Measurements from ENCODE around the gene LRRK1.

The LRRK1 gene

DNA sequence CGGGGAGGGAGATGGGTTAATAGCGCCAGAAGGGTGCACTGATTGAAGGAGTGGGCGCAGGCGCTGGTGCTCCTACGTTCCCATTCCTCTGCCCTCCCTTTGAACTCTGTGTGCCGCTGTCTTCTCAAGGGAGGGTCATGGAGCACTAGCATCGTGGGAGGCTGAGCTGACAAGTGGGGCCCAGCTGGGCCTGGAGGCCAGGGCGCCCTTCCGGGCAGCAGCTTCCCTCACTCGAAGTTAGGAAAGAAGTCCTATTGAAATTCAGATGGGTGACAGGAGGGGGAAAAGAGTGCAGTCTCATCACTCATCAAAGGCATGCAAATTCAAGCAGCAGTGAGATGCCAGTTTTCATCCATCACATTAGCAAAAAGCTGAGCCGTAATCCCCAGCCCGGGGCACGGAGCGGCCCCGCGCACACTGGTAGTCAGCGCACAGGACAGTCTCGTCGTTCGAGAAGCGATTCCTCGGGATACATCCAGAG, 128.2 kb downstream of the LRRK1 start:
- no peak for DNase-seq

DNA sequence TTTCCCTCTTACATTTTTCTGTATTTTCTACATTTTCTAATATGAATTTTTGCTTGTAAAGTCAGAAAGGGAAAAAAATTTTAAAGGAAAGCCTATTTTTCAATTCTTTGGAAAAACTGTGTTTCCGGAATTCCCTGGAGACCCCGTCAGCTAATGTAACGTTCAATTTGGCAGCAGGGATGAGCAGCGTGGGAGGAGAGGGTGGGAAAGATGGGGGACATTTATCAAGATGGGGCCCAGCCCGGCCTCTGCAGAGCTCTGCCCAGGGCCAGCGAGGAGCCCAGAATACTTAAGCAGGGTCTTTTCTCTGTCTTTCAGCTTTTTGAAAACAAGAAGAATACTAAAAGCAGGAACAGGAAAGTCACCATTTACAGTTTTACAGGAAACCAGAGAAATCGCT, 129.0 kb downstream of the LRRK1 start:
- DNase-seq: no peak

DNA sequence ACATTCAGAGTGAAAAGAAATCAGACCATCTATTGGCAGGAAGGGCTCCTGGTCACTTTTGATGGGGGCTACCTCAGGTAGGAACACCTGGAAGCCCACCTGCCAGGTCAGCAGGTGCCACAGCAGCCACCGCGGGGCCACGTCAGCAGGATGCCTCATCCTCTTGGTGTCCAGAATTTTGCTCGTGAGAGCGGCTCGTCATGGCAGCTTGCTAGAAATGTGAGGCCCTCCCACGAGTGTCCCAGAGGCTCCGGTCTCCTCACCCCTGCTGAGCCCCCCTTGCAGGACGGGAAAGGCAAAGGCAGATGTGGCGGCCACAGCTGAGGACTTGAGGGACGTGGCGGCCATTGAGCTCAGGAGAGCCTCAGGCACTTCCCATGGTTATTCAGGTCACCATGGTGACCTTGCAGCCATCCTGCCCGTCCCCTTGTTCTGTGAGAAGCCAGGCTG, 129.4 kb downstream of the LRRK1 start:
- no peak for DNase-seq

DNA sequence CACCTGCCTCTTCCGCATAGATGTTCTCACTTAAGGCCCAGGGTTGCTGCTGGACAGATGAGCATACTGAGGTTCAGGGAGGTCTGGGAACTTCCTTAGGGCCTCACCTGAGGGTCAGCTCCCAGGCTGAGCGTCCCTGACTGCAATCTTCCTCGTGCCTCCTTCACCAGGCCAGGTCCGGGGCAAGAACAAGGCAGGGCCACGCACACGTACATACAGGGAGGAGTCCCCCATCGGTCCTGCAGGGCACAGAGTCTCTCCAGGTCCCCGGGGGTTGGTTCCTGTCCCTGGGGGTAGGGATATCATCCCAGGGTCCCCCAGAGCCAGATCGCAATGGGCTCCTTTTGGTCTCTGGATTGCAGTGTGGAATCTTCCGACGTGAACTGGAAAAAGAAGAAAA, 130.1 kb downstream of the LRRK1 start:
- no peak for DNase-seq

DNA sequence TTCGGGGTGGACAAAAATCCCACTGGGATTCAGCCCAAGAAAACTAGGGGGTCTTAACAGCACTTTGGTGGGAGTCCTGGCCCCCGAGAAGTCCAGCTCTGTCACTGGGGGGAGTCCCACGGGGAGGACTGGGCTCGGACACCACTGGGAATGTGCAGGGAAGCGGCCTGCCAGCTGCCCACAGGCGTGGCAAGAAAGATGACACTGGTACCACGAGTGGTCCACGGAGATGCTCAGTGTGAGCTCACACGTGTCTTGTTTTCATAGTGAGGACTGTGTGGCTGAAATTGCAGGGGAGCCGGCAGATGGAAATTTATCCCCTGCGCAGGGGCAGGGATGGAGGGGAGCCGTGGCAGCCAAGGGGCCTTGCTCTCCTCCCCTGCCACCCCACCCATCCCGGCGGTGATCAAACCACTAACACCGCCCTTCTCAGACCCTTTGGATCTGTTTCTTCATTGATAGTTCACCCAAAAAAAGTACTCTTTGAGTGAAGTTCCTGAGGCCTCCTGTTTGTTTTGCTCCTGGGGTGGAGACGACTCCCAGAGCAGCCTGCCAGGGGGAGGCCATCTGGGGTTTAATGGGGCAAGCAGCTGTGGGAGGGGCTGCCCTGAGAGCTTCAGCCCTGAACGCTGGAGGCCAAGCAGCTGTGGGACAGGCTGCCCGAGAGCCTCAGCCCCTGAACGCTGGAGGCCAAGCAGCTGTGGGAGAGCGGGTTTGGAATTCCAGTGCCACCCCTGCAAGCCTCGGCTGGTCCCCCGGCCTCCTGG, 130.9 kb downstream of the LRRK1 start:
- DNase-seq: no peak

DNA sequence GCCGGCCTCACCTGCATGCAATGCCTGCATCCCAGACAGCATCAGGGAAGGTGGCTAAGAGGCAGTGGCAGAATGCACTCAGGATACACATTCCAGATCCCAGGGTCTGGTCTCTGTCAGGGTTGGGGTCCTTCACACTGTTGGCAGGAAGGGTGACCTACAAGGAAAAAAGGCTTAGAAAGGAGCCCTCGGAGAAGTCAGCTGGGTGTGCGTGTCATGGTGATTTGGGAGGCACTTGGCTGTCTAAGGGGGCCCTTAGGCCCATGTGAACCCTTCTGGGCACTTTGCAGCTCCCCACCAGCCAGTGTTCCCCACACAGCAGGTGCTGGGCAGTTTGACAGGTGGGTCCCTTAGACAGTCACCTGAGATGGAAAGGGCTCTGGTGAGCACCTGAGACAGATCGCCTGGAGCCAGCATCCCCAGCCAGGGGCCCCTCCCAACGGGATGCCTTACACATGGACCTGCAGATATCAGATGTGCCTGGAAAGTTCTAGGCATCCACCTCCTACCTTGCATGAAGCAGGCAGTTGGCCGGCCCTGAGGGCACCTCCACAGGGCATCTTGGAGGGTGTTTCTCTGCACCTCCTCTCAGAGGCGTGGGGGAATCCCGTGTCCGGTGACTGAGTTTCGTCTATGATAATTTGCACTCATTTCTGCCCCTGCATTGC, 131.6 kb downstream of the LRRK1 start:
- no peak for DNase-seq

DNA sequence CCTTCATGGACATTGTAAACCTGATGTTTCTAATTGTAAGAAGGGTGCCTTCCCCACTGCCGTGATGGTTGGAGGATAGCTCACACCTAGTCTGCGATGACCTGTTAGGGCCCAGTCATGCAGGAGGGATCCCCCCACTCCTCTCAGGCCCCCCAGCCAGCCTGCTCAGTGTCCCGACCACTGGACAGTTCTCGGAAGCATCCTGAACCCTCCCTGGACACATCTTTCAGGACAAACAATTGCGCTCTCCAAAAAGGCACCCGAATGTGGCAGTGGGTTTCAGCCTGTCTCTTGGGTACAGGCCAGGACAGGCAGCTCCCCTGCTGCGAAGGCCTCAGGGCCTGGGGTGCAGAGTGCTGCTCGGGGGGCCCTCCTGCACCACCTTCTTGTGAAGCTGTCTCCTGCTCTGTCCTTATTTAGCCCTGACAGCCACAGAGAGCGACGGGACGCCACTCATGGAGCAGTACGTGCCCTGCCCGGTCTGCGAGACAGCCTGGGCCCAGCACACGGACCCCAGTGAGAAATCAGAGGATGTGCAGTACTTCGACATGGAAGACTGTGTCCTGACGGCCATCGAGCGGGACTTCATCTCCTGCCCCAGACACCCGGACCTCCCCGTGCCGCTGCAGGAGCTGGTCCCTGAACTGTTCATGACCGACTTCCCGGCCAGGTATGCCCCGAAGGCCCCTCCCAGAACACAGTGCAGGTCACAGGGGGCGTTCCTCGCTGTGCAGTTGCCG, 132.3 kb downstream of the LRRK1 start:
- no peak for DNase-seq

DNA sequence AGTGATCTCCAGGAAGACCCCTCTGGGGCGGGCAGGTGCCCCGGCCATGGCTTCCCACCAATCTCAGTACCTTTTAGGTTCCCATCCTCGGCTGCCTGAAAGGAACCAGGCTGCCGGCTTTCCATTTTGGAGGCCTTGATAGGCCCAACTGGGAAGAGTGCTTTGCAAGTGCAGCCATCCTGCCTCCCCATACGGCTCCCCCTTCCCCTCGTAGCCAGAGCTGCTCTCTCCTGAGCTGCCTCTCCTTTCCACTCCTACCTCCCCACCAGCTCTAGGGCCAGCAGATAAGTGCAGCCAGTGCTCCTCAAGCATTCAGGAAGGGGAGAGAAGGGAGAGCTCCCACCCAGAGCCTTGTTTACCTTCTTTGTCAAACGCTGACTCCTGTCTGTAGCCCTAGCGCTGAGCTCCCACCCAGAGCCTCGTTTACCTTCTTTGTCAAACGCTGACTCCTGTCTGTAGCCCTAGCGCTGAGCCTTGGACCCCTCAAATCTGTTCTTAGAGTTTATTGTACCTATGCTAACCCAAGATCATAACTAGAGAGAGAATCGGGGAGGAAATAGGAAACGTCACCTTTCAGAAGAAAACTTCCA, 133.0 kb downstream of the LRRK1 start:
- DNase-seq: no peak

DNA sequence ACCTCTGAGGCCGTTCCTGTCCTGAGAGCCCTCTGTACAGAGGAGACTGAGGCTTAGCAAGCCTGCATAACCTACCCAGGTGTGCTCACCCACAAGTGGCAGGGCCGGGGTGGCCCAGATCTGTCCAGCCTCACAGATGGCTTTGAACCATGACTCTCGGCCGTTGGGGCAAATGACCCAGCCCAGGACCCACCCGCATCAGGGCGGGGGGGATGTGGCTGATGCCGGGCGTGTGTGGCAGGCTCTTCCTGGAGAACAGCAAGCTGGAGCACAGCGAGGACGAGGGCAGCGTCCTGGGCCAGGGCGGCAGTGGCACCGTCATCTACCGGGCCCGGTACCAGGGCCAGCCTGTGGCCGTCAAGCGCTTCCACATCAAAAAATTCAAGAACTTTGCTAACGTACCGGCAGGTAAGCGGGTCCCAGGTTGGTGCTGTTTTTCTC, 133.5 kb downstream of the LRRK1 start:
- DNase-seq: no peak

DNA sequence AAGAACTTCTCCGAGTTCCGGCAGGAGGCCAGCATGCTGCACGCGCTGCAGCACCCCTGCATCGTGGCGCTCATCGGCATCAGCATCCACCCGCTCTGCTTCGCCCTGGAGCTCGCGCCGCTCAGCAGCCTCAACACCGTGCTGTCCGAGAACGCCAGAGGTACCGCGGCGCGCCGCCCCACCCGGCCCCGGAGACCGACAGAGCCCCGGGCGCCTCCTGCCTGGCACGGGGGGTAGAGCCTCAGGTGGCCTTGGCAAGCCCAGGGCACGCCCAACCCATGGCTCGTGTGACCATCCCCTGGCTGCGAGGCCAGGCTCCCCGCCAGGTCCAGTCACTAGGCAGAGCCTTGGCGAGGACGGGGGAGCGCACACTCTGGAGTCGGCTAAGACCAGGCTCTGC, 134.1 kb downstream of the LRRK1 start:
- DNase-seq: no peak

DNA sequence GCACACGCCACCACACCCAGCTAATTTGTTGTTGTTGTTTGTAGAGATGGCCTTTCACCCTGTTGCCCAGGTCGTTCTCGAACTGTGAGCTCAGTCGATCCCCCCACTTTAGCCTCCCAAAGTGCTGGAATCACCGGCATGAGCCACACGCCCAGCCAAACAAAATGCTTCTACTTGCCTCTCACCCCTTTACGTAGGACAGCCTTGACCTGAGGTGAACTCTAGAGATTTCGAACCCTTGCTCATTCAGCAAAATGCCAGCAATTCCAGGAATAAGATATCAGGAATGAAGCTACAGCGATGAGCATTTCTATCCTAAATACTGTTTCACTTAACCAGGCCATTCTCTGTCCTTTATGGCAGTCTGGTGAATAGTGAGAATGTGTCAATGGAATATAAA, 135.0 kb downstream of the LRRK1 start:
- DNase-seq: no peak

DNA sequence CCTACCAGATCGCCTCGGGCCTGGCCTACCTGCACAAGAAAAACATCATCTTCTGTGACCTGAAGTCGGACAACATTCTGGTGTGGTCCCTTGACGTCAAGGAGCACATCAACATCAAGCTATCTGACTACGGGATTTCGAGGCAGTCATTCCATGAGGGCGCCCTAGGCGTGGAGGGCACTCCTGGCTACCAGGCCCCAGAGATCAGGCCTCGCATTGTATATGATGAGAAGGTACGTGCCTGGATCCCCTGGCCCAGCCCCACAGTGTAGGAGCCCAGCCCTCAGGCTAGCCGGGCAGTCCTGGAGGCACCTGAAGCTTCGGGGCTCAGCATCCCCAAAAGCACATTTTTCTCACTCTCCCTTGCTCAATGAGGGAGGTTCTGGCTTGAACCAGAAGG, 135.8 kb downstream of the LRRK1 start:
- DNase-seq: no peak

DNA sequence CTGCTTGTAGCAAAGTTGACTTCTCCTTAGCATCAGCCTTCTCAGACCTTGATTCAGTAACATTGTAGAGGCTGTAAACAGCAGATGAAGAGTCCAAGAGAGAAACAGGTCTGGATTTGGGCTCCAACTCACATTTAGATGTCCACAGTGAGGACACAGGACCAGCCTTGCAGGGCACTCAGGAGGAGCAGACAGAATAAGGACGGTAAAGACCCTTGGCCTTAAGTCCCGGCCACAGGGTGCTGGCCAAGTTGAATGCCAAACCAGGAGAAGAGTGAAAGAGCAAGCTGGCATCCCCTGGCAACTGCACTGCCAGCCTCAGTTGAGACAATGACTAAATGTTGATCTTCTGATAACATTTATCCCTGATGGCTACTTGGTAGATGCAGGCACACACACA, 136.3 kb downstream of the LRRK1 start:
- no peak for DNase-seq

DNA sequence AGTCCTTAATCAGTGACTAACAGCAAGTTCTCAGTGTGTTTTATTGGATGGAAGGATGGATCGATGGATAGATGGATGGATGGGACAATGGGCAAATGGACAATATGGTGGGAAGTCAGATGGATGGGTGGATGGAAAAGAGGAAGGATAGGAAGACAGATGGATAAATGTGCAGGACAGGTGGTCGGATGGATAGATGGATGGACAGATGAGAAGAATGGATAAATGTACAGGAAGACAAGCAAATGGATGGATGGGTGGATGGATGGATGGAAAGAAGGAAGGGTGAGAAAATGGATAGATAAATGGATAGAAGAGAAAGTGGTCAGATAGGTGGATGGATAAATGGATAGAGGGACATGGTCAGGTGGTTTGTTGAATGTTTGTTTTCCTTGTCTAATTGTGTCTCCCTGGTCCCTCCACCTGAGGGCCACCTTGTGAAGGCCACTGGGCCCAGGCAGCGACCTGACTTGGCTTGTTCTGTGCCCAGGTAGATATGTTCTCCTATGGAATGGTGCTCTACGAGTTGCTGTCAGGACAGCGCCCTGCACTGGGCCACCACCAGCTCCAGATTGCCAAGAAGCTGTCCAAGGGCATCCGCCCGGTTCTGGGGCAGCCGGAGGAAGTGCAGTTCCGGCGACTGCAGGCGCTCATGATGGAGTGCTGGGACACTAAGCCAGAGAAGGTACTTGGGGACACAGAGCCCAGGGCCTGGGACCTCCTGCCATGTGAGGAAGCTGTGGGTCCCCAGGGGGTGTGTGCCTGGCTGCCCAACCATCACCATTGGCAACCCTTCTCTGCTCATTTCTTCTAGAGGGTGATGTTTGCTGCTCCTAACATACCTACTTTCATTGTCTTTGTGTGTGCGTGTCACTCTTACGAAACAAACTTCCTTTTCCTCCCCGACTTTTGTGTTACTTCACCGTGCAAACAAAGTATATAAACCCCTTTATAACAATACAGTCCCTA, 137.5 kb downstream of the LRRK1 start:
- no peak for DNase-seq

DNA sequence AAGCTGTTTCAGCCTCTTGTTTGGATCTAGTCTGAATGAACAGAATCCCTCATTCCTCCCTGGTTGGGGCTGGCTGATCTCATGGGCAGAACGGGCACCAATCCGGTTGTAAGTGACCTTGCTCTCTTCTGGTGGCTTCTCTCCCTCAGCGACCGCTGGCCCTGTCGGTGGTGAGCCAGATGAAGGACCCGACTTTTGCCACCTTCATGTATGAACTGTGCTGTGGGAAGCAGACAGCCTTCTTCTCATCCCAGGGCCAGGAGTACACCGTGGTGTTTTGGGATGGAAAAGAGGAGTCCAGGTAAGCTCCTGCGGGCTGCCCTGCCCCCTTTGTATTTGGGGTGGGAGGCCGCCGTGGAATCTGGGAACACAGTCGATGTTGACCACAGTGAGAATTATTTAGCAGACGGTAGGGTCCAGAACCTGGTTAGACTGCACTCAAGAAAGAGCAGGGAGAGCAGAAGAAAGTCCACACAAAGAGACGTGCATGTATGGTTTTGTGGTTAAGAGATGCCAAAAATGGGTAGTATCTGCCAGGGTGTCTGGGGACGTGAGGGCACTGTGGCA, 138.8 kb downstream of the LRRK1 start:
- DNase-seq: no peak

DNA sequence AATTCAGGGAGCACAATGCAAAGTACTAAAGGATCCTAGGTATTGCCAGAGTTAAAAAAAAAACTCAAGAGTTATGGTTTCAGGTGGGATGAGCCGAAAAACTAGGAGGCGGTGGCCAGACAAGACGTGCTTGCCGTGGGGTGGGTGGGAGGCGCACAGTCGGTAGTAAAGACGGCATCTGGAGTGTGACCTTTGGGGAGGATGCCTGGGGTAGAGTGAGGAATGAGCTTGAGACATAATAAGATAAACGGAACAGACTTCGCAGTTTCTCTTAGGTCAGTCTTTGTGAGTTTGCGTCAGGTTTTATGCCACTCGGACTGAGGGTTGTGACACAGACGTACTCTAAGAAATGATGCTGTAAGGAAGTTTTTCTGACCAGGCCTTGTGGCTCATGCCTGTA, 139.6 kb downstream of the LRRK1 start:
- no peak for DNase-seq

DNA sequence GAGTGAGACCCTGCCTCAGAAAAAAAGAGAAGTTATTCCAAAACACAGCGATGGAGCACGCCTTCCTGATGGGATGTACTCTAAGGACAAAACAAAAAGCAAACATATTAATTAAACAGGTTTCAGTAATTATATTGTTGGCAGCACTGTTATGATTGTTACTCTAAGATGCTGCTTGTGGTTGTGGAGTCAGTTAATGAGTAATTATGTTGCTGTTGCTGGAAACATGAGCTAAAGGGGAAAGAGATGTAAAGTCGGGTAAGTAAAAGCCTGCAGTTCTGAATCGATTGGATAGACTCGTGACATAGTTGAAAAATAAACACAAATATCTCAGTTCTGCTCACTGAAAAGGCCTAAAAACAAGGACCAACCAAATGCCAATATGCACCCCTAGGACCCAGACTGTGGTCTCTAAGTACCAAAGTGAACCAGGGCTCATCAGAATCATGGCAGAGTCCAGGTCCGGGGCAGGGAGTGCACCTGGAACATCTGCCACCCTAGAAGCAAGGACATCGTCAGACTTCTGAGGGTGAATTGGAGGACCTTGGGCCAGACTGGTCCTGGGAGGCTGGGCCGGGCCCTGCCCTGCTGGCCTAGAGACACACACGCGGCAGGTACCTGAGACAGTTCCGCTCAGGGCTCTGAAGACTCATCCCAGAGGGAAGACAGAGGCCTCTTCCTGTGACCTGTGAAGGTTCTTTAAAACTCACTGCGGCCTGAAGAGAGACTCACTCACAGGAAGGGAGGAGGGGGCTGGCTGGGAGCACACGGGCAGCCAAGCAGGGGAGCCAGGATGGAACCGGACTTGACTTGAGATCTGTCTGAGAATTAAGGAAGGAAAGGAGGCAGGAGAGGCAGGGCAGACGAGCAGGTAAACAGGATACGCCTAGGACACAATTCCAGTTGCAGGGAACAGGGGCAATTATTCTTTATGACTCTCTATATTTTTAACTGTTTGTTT, 140.5 kb downstream of the LRRK1 start:
- no peak for DNase-seq

DNA sequence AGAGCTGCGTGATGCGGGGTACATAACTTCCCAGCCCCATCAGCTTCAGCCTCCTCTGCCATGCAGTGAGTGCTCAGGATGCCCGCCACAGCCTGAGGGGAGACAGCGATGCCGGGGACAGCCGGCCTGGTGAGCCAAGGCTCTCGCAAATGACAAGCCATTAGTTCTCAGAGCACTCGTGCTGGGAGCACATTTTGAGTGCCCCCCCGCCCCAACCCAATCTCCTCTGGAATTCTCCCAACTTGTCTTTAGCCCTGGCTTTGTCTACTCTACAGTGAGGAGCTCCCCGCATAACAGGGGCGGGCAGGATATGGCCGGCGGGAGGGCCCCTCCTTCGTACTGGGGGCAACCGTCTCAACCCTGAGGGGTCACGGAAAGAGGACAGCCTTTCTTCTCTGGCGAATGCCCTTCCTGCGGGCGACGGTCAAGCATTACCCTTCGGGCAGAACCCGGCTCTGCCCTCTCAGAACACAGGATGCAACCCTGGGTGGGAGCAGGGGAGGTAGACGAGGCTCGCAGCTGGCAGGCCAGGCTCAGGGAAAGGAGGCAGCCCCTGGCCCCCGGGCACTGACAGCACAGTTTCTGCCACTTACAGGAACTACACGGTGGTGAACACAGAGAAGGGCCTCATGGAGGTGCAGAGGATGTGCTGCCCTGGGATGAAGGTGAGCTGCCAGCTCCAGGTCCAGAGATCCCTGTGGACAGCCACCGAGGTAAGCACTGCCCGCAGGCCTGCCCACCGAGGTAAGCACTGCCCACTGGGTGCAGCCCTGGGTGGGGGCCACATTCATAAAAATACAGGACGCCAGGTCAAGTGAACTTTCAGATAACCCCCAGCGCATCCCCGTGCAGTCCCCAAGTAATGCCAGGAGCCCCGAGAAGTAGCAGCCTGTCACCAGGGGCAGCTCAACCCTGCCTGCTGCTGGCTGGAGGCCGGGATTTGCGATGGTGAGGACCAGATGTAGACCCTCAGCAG, 141.7 kb downstream of the LRRK1 start:
- no peak for DNase-seq

DNA sequence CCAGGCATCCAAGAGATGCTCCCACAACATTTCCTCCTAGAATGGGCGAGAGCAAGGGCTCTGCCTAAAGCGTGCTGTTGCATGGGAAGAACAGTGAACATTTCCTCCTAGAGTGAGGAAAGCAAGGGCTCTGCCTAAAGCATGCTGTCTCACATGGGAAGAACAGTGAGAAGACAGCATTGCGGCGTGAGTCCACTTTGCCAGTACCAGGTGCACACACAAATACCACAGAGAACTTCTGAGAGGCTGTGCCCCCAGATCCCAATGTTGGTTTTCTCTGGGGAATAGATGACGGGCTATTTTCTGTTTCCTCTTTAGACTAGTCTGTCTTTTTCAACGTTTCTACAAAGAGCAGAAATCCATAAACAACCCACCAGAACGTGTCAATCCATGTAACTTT, 142.9 kb downstream of the LRRK1 start:
- DNase-seq: no peak
